HG03064 (cell line): ENCODE measurements around the gene CBX2.

ENCODE experiments used
- ATAC-seq: cut with Tn5 transposase; IDR thresholded peaks from one replicate; pipeline ENCODE4 v1.9.1; 2021; ENCODE audit warnings: low read depth; ENCODE audit not compliant: unreplicated experiment

Gene CBX2

GRCh38 chr17:79797492-79798298, 19.7 kb downstream of the CBX2 start:
- ATAC-seq: peak; percentile 21

GRCh38 chr17:79798299-79799173, 20.6 kb downstream of the CBX2 start:
- no peak for ATAC-seq

- ATAC-seq: no peak
Observed at GRCh38 chr17:79799174-79799537, 21.2 kb downstream of the CBX2 start.

- ATAC-seq: no peak
Observed at GRCh38 chr17:79799538-79800324, 21.8 kb downstream of the CBX2 start.

- no peak for ATAC-seq
Observed at GRCh38 chr17:79800325-79801155, 22.6 kb downstream of the CBX2 start.

GRCh38 chr17:79801156-79802038, 23.4 kb downstream of the CBX2 start:
- ATAC-seq: no peak

GRCh38 chr17:79802039-79802735, 24.2 kb downstream of the CBX2 start:
- ATAC-seq: no peak

- ATAC-seq: no peak
Observed at GRCh38 chr17:79802736-79803420, 24.9 kb downstream of the CBX2 start.

- ATAC-seq: no peak
Observed at GRCh38 chr17:79803421-79803996, 25.6 kb downstream of the CBX2 start.

GRCh38 chr17:79803997-79804855, 26.3 kb downstream of the CBX2 start:
- ATAC-seq: peak; percentile 61

GRCh38 chr17:79804856-79805696, 27.1 kb downstream of the CBX2 start:
- no peak for ATAC-seq

- ATAC-seq: no peak
Observed at GRCh38 chr17:79806446-79806760, 28.5 kb downstream of the CBX2 start.

- ATAC-seq: no peak
Observed at GRCh38 chr17:79806863-79807720, 29.1 kb downstream of the CBX2 start.

GRCh38 chr17:79808763-79809529, 31.0 kb downstream of the CBX2 start:
- ATAC-seq: no peak
